ENCODE measurements around the gene HOXD9. TPM values are rescaled to one million over a fixed set of nuclear protein-coding genes. Genes with fewer than 3 reads are reported as not detected.

HOXD9 gene
- total and polyA plus RNA-seq, 9 donors = 0.75 to 8.8 (median 4.7) TPM

- Histone ChIP-seq H3K36me3 (ENCODE audit: control insufficient read depth, insufficient read depth, low read length) (no peaks in the 10 kb centered on the region), H3K4me3 (ENCODE audit: low read length) (no peak overlapping the region), H3K9me3 (replicated peaks; ENCODE audit: control insufficient read depth, low read depth, low read length) (no peaks in the 10 kb centered on the region), H3K27me3 (ENCODE audit: control insufficient read depth, insufficient read depth, low read length) (peaks cover 96% of the 10 kb centered on the region), H3K4me1 (ENCODE audit: control insufficient read depth, insufficient read depth, low read length) (peaks cover 21% of the 10 kb centered on the region), H3K27ac (ENCODE audit: low read length) (no peak overlapping the region)
- no peak for DNase-seq
- WGBS (ENCODE audit: insufficient coverage) = 15% methylated on average over 22 of the region's 53 CpGs
Observed at GRCh38 chr2:176121190-176122051, 1.1 kb upstream of the HOXD9 start.

GRCh38 chr2:176122052-176122682 lies 352 bp upstream of the HOXD9 start:
- H3K27me3 ChIP-seq (ENCODE audit: control insufficient read depth, insufficient read depth, low read length) = peaks cover 95% of the 10 kb centered on the region
- peaks cover 17% of the 10 kb centered on the region for H3K4me1 ChIP-seq (ENCODE audit: control insufficient read depth, insufficient read depth, low read length)
- H3K27ac ChIP-seq (ENCODE audit: low read length) = no peak overlapping the region
- no peaks in the 10 kb centered on the region for H3K9me3 ChIP-seq (replicated peaks; ENCODE audit: control insufficient read depth, low read depth, low read length)
- peak overlapping the region; percentile 57 for H3K4me3 ChIP-seq (ENCODE audit: low read length)
- DNase-seq = peak; percentile 92
- no peaks in the 10 kb centered on the region for H3K36me3 ChIP-seq (ENCODE audit: control insufficient read depth, insufficient read depth, low read length)
- WGBS (ENCODE audit: insufficient coverage) = 1% methylated on average over 40 of the region's 47 CpGs

- WGBS (ENCODE audit: insufficient coverage) = 6% methylated on average over 27 of the region's 40 CpGs
- peaks cover 89% of the 10 kb centered on the region for H3K27me3 ChIP-seq (ENCODE audit: control insufficient read depth, insufficient read depth, low read length)
- H3K36me3 ChIP-seq (ENCODE audit: control insufficient read depth, insufficient read depth, low read length) = no peaks in the 10 kb centered on the region
- H3K4me1 ChIP-seq (ENCODE audit: control insufficient read depth, insufficient read depth, low read length) = peaks cover 14% of the 10 kb centered on the region
- no peak overlapping the region for H3K27ac ChIP-seq (ENCODE audit: low read length)
- peak overlapping the region; percentile 57 for H3K4me3 ChIP-seq (ENCODE audit: low read length)
- no peak for DNase-seq
- no peaks in the 10 kb centered on the region for H3K9me3 ChIP-seq (replicated peaks; ENCODE audit: control insufficient read depth, low read depth, low read length)
Observed at GRCh38 chr2:176123411-176124109, 1.0 kb downstream of the HOXD9 start.

GRCh38 chr2:176124110-176124946 lies 1.8 kb downstream of the HOXD9 start:
- 50% methylated on average over 24 of the region's 34 CpGs for WGBS (ENCODE audit: insufficient coverage)
- H3K27me3 ChIP-seq (ENCODE audit: control insufficient read depth, insufficient read depth, low read length) = peaks cover 90% of the 10 kb centered on the region
- peak overlapping the region; percentile 57 for H3K4me3 ChIP-seq (ENCODE audit: low read length)

GRCh38 chr2:176124947-176125771 lies 2.6 kb downstream of the HOXD9 start:
- H3K4me3 ChIP-seq (ENCODE audit: low read length) = no peak overlapping the region
- no peaks in the 10 kb centered on the region for H3K36me3 ChIP-seq (ENCODE audit: control insufficient read depth, insufficient read depth, low read length)
- DNase-seq = no peak
- H3K27ac ChIP-seq (ENCODE audit: low read length) = no peak overlapping the region
- H3K27me3 ChIP-seq (ENCODE audit: control insufficient read depth, insufficient read depth, low read length) = peaks cover 86% of the 10 kb centered on the region
- peaks cover 19% of the 10 kb centered on the region for H3K4me1 ChIP-seq (ENCODE audit: control insufficient read depth, insufficient read depth, low read length)
- no peaks in the 10 kb centered on the region for H3K9me3 ChIP-seq (replicated peaks; ENCODE audit: control insufficient read depth, low read depth, low read length)
- WGBS (ENCODE audit: insufficient coverage) = 62% methylated on average over 7 of the region's 9 CpGs

More at GRCh38 chr2:176124110-176124946, 1.8 kb downstream of the HOXD9 start:
- Histone ChIP-seq H3K36me3 (ENCODE audit: control insufficient read depth, insufficient read depth, low read length) (no peaks in the 10 kb centered on the region), H3K9me3 (replicated peaks; ENCODE audit: control insufficient read depth, low read depth, low read length) (no peaks in the 10 kb centered on the region), H3K27ac (ENCODE audit: low read length) (no peak overlapping the region), H3K4me1 (ENCODE audit: control insufficient read depth, insufficient read depth, low read length) (peaks cover 17% of the 10 kb centered on the region)
- no peak for DNase-seq

GRCh38 chr2:176125772-176126054 lies 3.2 kb downstream of the HOXD9 start:
- peaks cover 21% of the 10 kb centered on the region for H3K4me1 ChIP-seq (ENCODE audit: control insufficient read depth, insufficient read depth, low read length)
- whole genome bisulfite sequencing (ENCODE audit: insufficient coverage) = 71% methylated on average over 5 of the region's 6 CpGs
- H3K27me3 ChIP-seq (ENCODE audit: control insufficient read depth, insufficient read depth, low read length) = peaks cover 84% of the 10 kb centered on the region
- no peak overlapping the region for H3K4me3 ChIP-seq (ENCODE audit: low read length)
- no peak overlapping the region for H3K27ac ChIP-seq (ENCODE audit: low read length)
- H3K36me3 ChIP-seq (ENCODE audit: control insufficient read depth, insufficient read depth, low read length) = no peaks in the 10 kb centered on the region
- H3K9me3 ChIP-seq (replicated peaks; ENCODE audit: control insufficient read depth, low read depth, low read length) = no peaks in the 10 kb centered on the region
- no peak for DNase-seq

- H3K9me3 ChIP-seq (replicated peaks; ENCODE audit: control insufficient read depth, low read depth, low read length) = no peaks in the 10 kb centered on the region
- peaks cover 77% of the 10 kb centered on the region for H3K27me3 ChIP-seq (ENCODE audit: control insufficient read depth, insufficient read depth, low read length)
- H3K27ac ChIP-seq (ENCODE audit: low read length) = no peak overlapping the region
- H3K36me3 ChIP-seq (ENCODE audit: control insufficient read depth, insufficient read depth, low read length) = no peaks in the 10 kb centered on the region
- 0% methylated on average over 1 of the region's 13 CpGs for WGBS (ENCODE audit: insufficient coverage)
- DNase-seq = peak; percentile 82
- H3K4me3 ChIP-seq (ENCODE audit: low read length) = no peak overlapping the region
- peaks cover 23% of the 10 kb centered on the region for H3K4me1 ChIP-seq (ENCODE audit: control insufficient read depth, insufficient read depth, low read length)
Observed at GRCh38 chr2:176126929-176127773, 4.6 kb downstream of the HOXD9 start.

GRCh38 chr2:176127774-176128072 lies 5.2 kb downstream of the HOXD9 start:
- WGBS (ENCODE audit: insufficient coverage) = 73% methylated on average over 3 of the region's 4 CpGs
- Histone ChIP-seq H3K9me3 (replicated peaks; ENCODE audit: control insufficient read depth, low read depth, low read length) (no peaks in the 10 kb centered on the region), H3K4me1 (ENCODE audit: control insufficient read depth, insufficient read depth, low read length) (peaks cover 29% of the 10 kb centered on the region), H3K27ac (ENCODE audit: low read length) (peak overlapping the region; percentile 96), H3K4me3 (ENCODE audit: low read length) (no peak overlapping the region), H3K36me3 (ENCODE audit: control insufficient read depth, insufficient read depth, low read length) (no peaks in the 10 kb centered on the region), H3K27me3 (ENCODE audit: control insufficient read depth, insufficient read depth, low read length) (peaks cover 77% of the 10 kb centered on the region)
- no peak for DNase-seq

Measured in muscle of leg (tissue), 11 donors.